Parathyroid adenoma (tissue), 2 donors: Measurements from ENCODE around the gene DDX39B.

Source experiments
- H2AFZ ChIP-seq: fragments of 300-600 bp; sonication (generic); one replicate; pipeline ENCODE4 v1.7.0; 2017; ENCODE audit warnings: antibody characterized with exemption, mild to moderate bottlenecking
- H3K27ac ChIP-seq: fragments of 300-600 bp; sonication (generic); one replicate; pipeline ENCODE4 v1.7.0; 2017
- H3K27me3 ChIP-seq: fragments of 300-600 bp; sonication (generic); one replicate; pipeline ENCODE4 v1.7.0; 2017; ENCODE audit warnings: low read length; ENCODE audit not compliant: control insufficient read depth, insufficient read depth
- H3K36me3 ChIP-seq: fragments of 300-600 bp; sonication (generic); one replicate; pipeline ENCODE4 v1.7.0; 2017; ENCODE audit warnings: low read length; ENCODE audit not compliant: control insufficient read depth, insufficient read depth
- H3K4me1 ChIP-seq: fragments of 300-600 bp; sonication (generic); one replicate; pipeline ENCODE4 v1.7.0; 2017; ENCODE audit warnings: control low read depth
- H3K4me2 ChIP-seq: fragments of 300-600 bp; sonication (generic); one replicate; pipeline ENCODE4 v1.7.0; 2017; ENCODE audit warnings: low read length
- H3K4me3 ChIP-seq: fragments of 300-600 bp; sonication (generic); one replicate; pipeline ENCODE4 v1.7.0; 2017; ENCODE audit warnings: low read depth, low read length
- H3K79me2 ChIP-seq: fragments of 300-600 bp; sonication (generic); one replicate; pipeline ENCODE4 v1.7.0; 2017; ENCODE audit warnings: control low read depth
- H3K9ac ChIP-seq: fragments of 300-600 bp; sonication (generic); one replicate; pipeline ENCODE4 v1.7.0; 2017; ENCODE audit warnings: mild to moderate bottlenecking
- H3K9me3 ChIP-seq: fragments of 300-600 bp; sonication (generic); one replicate; pipeline ENCODE4 v1.7.0; 2017; ENCODE audit warnings: low read length; ENCODE audit not compliant: control insufficient read depth
- CTCF ChIP-seq: fragments of 300-600 bp; sonication (generic); IDR thresholded peaks from one replicate; pipeline ENCODE4 v1.7.0; 2017; ENCODE audit warnings: antibody characterized with exemption, mild to moderate bottlenecking
- donor health status: primary hyperparathyroidism.

DDX39B gene

GRCh38 chr6:31586599-31587281 lies 44.9 kb upstream of the DDX39B start:
- no peaks in the 10 kb centered on the region for H3K27me3 ChIP-seq
- H3K27ac ChIP-seq, result no peak overlapping the region
- no peaks in the 10 kb centered on the region for H3K4me1 ChIP-seq
- H3K79me2 ChIP-seq, result no peaks in the 10 kb centered on the region
- no peak overlapping the region for H3K9ac ChIP-seq
- H2AFZ ChIP-seq, result no peak overlapping the region
- TF ChIP-seq CTCF, result no peak
- no peaks in the 10 kb centered on the region for H3K9me3 ChIP-seq
- no peaks in the 10 kb centered on the region for H3K36me3 ChIP-seq
- H3K4me2 ChIP-seq, result no peak overlapping the region
- H3K4me3 ChIP-seq, result no peak overlapping the region

GRCh38 chr6:31586008-31586407 lies 44.2 kb upstream of the DDX39B start, which contains the start of gene LST1:
Gene LST1, plus strand, starts transcription at chr6:31586277. Its CDS starts 1,023 bp downstream, at chr6:31587300.
- Histone ChIP-seq H3K9ac (no peak within 1 kb of the TSS), H3K9me3 (no peaks in the 10 kb centered on the region), H3K27me3 (no peaks in the 10 kb centered on the region), H3K4me3 (no peak within 1 kb of the TSS), H2AFZ (no peak within 1 kb of the TSS), H3K4me2 (no peak within 1 kb of the TSS), H3K27ac (no peak within 1 kb of the TSS), H3K79me2 (no peaks in the 10 kb centered on the region), H3K4me1 (no peaks in the 10 kb centered on the region), H3K36me3 (no peaks in the 10 kb centered on the region)
- TF ChIP-seq CTCF, result no peak

- Histone ChIP-seq H3K36me3 (no peaks in the 10 kb centered on the region), H3K4me3 (no peak overlapping the region), H3K9me3 (no peaks in the 10 kb centered on the region), H3K4me1 (no peaks in the 10 kb centered on the region), H3K27me3 (no peaks in the 10 kb centered on the region), H3K9ac (no peak overlapping the region), H3K79me2 (no peaks in the 10 kb centered on the region), H3K27ac (no peak overlapping the region), H2AFZ (no peak overlapping the region), H3K4me2 (no peak overlapping the region)
- peak; percentile 14 for TF ChIP-seq CTCF
Measured at GRCh38 chr6:31585491-31585890, 43.7 kb upstream of the DDX39B start.

- Histone ChIP-seq H3K27ac (peak within 1 kb of the TSS; percentile 60), H3K9ac (peak within 1 kb of the TSS; percentile 68), H3K4me2 (peak within 1 kb of the TSS; percentile 84), H3K9me3 (no peaks in the 10 kb centered on the region), H3K4me1 (no peaks in the 10 kb centered on the region), H3K36me3 (no peaks in the 10 kb centered on the region), H3K27me3 (no peaks in the 10 kb centered on the region), H3K4me3 (peak within 1 kb of the TSS; percentile 85), H3K79me2 (no peaks in the 10 kb centered on the region), H2AFZ (peak within 1 kb of the TSS; percentile 99)
- TF ChIP-seq CTCF, result no peak
Measured at GRCh38 chr6:31582230-31582643, 40.4 kb upstream of the DDX39B start, which contains the start of gene LTB. Gene LTB, minus strand, starts transcription at chr6:31582424. Its CDS starts 7 bp downstream, at chr6:31582417.
